H9 (cell line): Measurements from ENCODE around the gene SH3BGRL3. TPM values are rescaled to one million over a fixed set of nuclear protein-coding genes. Genes with fewer than 3 reads are reported as not detected.

Source experiments
- DNase-seq: peaks from one replicate; pipeline ENCODE4 v3.0.0-alpha.2; 2017
- H2AFZ ChIP-seq: one replicate; pipeline ENCODE4 v1.6.1; 2013; ENCODE audit warnings: mild to moderate bottlenecking, low read length, control low read depth, moderate library complexity
- H2AK5ac ChIP-seq: 2 replicates; pipeline ENCODE4 v1.6.1; 2013; ENCODE audit warnings: low read length, control low read depth, mixed read lengths; ENCODE audit not compliant: insufficient read length
- H2BK120ac ChIP-seq: one replicate; pipeline ENCODE4 v1.6.1; 2013; ENCODE audit warnings: low read depth, mild to moderate bottlenecking, low read length, control low read depth, inconsistent platforms; ENCODE audit not compliant: poor library complexity, severe bottlenecking
- H2BK12ac ChIP-seq: 2 replicates; pipeline ENCODE4 v1.6.1; 2013; ENCODE audit warnings: low read length, control low read depth, mixed read lengths, low read depth; ENCODE audit not compliant: insufficient read length
- H2BK15ac ChIP-seq: 2 replicates; pipeline ENCODE4 v1.6.1; 2013; ENCODE audit warnings: low read depth, low read length, control low read depth
- H2BK20ac ChIP-seq: one replicate; pipeline ENCODE4 v1.6.1; 2013; ENCODE audit warnings: low read depth, mild to moderate bottlenecking, low read length, control low read depth, inconsistent platforms; ENCODE audit not compliant: poor library complexity, severe bottlenecking
- H2BK5ac ChIP-seq: 2 replicates; pipeline ENCODE4 v1.6.1; 2013; ENCODE audit warnings: low read length, control low read depth, mixed read lengths; ENCODE audit not compliant: insufficient read length
- H3K14ac ChIP-seq: 2 replicates; pipeline ENCODE4 v1.6.1; 2013; ENCODE audit warnings: low read length, control low read depth; ENCODE audit not compliant: insufficient read depth
- H3K18ac ChIP-seq: 2 replicates; pipeline ENCODE4 v1.6.1; 2013; ENCODE audit warnings: low read depth, mild to moderate bottlenecking, mixed read lengths, low read length, control low read depth; ENCODE audit not compliant: insufficient read length
- H3K23ac ChIP-seq: 2 replicates; pipeline ENCODE4 v1.6.1; 2013; ENCODE audit warnings: low read length, control low read depth, mixed read lengths, low read depth; ENCODE audit not compliant: insufficient read length
- H3K23me2 ChIP-seq: 2 replicates; pipeline ENCODE4 v1.6.1; 2013; ENCODE audit warnings: low read depth, mild to moderate bottlenecking, mixed read lengths, low read length, control low read depth; ENCODE audit not compliant: insufficient read length, poor library complexity, severe bottlenecking
- H3K27ac ChIP-seq: 2 replicates; pipeline ENCODE4 v1.5.1; 2013; ENCODE audit warnings: low read length, control low read depth, mixed read lengths, low read depth; ENCODE audit not compliant: insufficient read length
- H3K27me3 ChIP-seq: 2 replicates; pipeline ENCODE4 v1.6.1; 2013; ENCODE audit warnings: low read length, control low read depth, inconsistent platforms; ENCODE audit not compliant: insufficient read depth
- H3K4ac ChIP-seq: 2 replicates; pipeline ENCODE4 v1.6.1; 2013; ENCODE audit warnings: low read depth, mild to moderate bottlenecking, control low read depth, inconsistent platforms, low read length, moderate library complexity
- H3K4me1 ChIP-seq: 2 replicates; pipeline ENCODE4 v1.6.1; 2013; ENCODE audit warnings: low read length, control low read depth, inconsistent platforms; ENCODE audit not compliant: insufficient read depth
- H3K4me2 ChIP-seq: 2 replicates; pipeline ENCODE4 v1.6.1; 2013; ENCODE audit warnings: low read length, control low read depth, mixed read lengths; ENCODE audit not compliant: insufficient read length, insufficient read depth
- H3K56ac ChIP-seq: 2 replicates; pipeline ENCODE4 v1.6.1; 2013; ENCODE audit warnings: low read depth, mild to moderate bottlenecking, mixed read lengths, low read length, control low read depth; ENCODE audit not compliant: insufficient read length
- H3K79me1 ChIP-seq: 2 replicates; pipeline ENCODE4 v1.6.1; 2013; ENCODE audit warnings: low read depth, mild to moderate bottlenecking, moderate library complexity, low read length, control low read depth, inconsistent platforms; ENCODE audit not compliant: insufficient read depth, poor library complexity, severe bottlenecking
- H3K79me2 ChIP-seq: 2 replicates; pipeline ENCODE4 v1.6.1; 2013; ENCODE audit warnings: low read length, control low read depth, inconsistent platforms; ENCODE audit not compliant: insufficient read depth
- H3K9ac ChIP-seq: 2 replicates; pipeline ENCODE4 v1.6.1; 2013; ENCODE audit warnings: low read length, control low read depth, mixed read lengths; ENCODE audit not compliant: insufficient read length; ENCODE audit errors: extremely low read depth
- H3K9me3 ChIP-seq: one replicate; pipeline ENCODE4 v1.6.1; 2013; ENCODE audit warnings: low read depth, low read length, inconsistent platforms; ENCODE audit not compliant: control insufficient read depth
- H3T11ph ChIP-seq: one replicate; pipeline ENCODE4 v1.6.1; 2013; ENCODE audit warnings: mild to moderate bottlenecking, low read length, control low read depth, inconsistent platforms
- H4K20me1 ChIP-seq: one replicate; pipeline ENCODE4 v1.6.1; 2013; ENCODE audit not compliant: control insufficient read depth, insufficient read length, insufficient read depth
- H4K5ac ChIP-seq: 2 replicates; pipeline ENCODE4 v1.6.1; 2013; ENCODE audit warnings: low read depth, mild to moderate bottlenecking, mixed read lengths, low read length, control low read depth; ENCODE audit not compliant: insufficient read length
- H4K8ac ChIP-seq: replicated peaks from 2 replicates; pipeline ENCODE4 v1.6.1; 2013; ENCODE audit warnings: low read length, control low read depth, mixed read lengths, low read depth; ENCODE audit not compliant: insufficient read length
- H4K91ac ChIP-seq: 2 replicates; pipeline ENCODE4 v1.6.1; 2013; ENCODE audit warnings: low read depth, mild to moderate bottlenecking, moderate library complexity, mixed read lengths, low read length, control low read depth; ENCODE audit not compliant: insufficient read length
- H3K27ac Mint-ChIP-seq, 3 experiments: 2 replicates in 2 of 3; 3 replicates in 1 of 3; pipeline ENCODE4 v1.8.0; 2020 to 2021; ENCODE audit warnings: mixed read lengths in 3 of 3, mild to moderate bottlenecking in 1 of 3, moderate library complexity in 1 of 3
- H3K27me3 Mint-ChIP-seq: 2 replicates; pipeline ENCODE4 v1.8.0; 2021; ENCODE audit warnings: low read depth, mild to moderate bottlenecking, moderate library complexity, mixed read lengths
- H3K36me3 Mint-ChIP-seq, 3 experiments: 2 replicates in 2 of 3; 3 replicates in 1 of 3; pipeline ENCODE4 v1.8.0; 2020 to 2021; ENCODE audit warnings: low read depth in 3 of 3, mixed read lengths in 3 of 3; ENCODE audit not compliant: insufficient read depth in 1 of 3
- H3K4me1 Mint-ChIP-seq, 2 experiments: 2 replicates each; pipeline ENCODE4 v1.8.0; 2020; ENCODE audit warnings: mixed read lengths in 2 of 2
- H3K4me3 Mint-ChIP-seq, 2 experiments: 2 replicates in 1 of 2; 3 replicates in 1 of 2; pipeline ENCODE4 v1.8.0; 2020 to 2021; ENCODE audit warnings: mild to moderate bottlenecking in 2 of 2, mixed read lengths in 2 of 2, moderate library complexity in 1 of 2
- H3K9me3 Mint-ChIP-seq, 2 experiments: 2 replicates in 1 of 2; 3 replicates in 1 of 2; pipeline ENCODE4 v1.8.0; 2020; ENCODE audit warnings: mild to moderate bottlenecking in 2 of 2, mixed read lengths in 2 of 2, moderate library complexity in 1 of 2
- CTCF ChIP-seq: fragments of 200-600 bp; sonication (generic); conservative IDR thresholded peaks from 3 replicates; pipeline ENCODE4 v1.8.0; 2021; ENCODE audit warnings: antibody characterized with exemption, mild to moderate bottlenecking
- WGBS: extraction: QIAGEN DNeasy Blood & Tissue Kit; methylation state at CpG from one replicate; pipeline ENCODE4 v1.1.7; 2013; ENCODE audit warnings: missing lambda C conversion rate, low lambda C conversion rate, mixed read lengths; ENCODE audit not compliant: insufficient read length; ENCODE audit errors: extremely low coverage; 5-methylcytosine and 5-hydroxymethylcytosine counted together
- total RNA-seq: library from RNA; stranded (reverse); gene quantifications from 2 replicates; pipeline ENCODE4 v1.2.1, GENCODE V29; 2021

Gene SH3BGRL3
- total RNA-seq, 1 experiment from 2014 or later: 86.3 TPM

- Histone ChIP-seq H3K9me3 (no peaks in the 10 kb centered on the region), H3K4me1 (peaks cover 6% of the 10 kb centered on the region; the same call in 1 of the 2 replicates), H4K8ac (no peak overlapping the region), H3K14ac (no peak overlapping the region), H3K4ac (no peak overlapping the region), H3K9ac (no peak overlapping the region), H3K27me3 (no peaks in the 10 kb centered on the region), H2BK5ac (no peak overlapping the region), H3K56ac (no peak overlapping the region), H3K79me1 (no peaks in the 10 kb centered on the region), H2AK5ac (no peak overlapping the region), H3K18ac (no peak overlapping the region), H4K5ac (no peak overlapping the region), H2BK120ac (no peak overlapping the region), H4K20me1 (no peaks in the 10 kb centered on the region), H2BK12ac (no peak overlapping the region), H3T11ph (no peak overlapping the region), H4K91ac (no peak overlapping the region), H3K23me2 (peaks cover 5% of the 10 kb centered on the region), H2AFZ (no peak overlapping the region), H3K27ac (no peak overlapping the region), H3K4me2 (no peak overlapping the region), H3K23ac (no peak overlapping the region), H2BK20ac (no peak overlapping the region), H2BK15ac (no peak overlapping the region), H3K79me2 (no peaks in the 10 kb centered on the region)
- H3K9me3 Mint-ChIP-seq: no peaks in the 10 kb centered on the region
- peaks cover 55 to 80% (median 76%) of the 10 kb centered on the region in 3 experiments; a peak in 6 of 7 replicates for H3K36me3 Mint-ChIP-seq
- H3K27ac Mint-ChIP-seq: peak overlapping the region; percentile 18 to 94 (median 91); a peak in 5 of 7 replicates
- H3K4me1 Mint-ChIP-seq: peaks cover 27 to 29% of the 10 kb centered on the region in 2 experiments
- no peak for DNase-seq
- H3K27me3 Mint-ChIP-seq: no peaks in the 10 kb centered on the region; the same call in 1 of the 2 replicates
- TF ChIP-seq CTCF: no peak
- no peak overlapping the region; a peak in 1 of 5 replicates for H3K4me3 Mint-ChIP-seq
- no CpG with 5 or more reads among the region's 11 CpGs for WGBS
Measured at GRCh38 chr1:26274801-26275425, 5.0 kb upstream of the SH3BGRL3 start.
